Measurements from ENCODE around the gene AFG1L.

DNA sequence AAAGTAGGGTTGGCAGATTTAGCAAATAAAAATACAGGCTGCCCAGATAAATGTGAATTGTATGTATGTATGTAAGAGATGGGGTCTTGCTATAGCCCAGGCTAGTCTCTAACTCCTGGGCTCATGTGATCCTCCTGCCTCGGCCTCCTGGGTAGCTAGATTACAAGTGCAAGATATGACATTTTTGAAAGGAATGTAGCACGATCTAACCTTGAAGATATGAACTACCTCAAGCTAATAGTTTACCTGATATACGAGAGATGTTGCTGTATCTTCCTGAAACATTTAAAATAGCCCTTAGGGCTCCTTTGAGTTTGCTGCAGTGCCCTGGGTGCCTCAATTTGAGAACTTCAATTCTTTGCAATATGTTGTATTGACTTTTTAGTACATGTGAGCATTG lies 42.1 kb downstream of the AFG1L start:
- no peak for TF ChIP-seq POLR2A (IDR thresholded peaks at IDR 0.05)
- TF ChIP-seq, protein P1, sequence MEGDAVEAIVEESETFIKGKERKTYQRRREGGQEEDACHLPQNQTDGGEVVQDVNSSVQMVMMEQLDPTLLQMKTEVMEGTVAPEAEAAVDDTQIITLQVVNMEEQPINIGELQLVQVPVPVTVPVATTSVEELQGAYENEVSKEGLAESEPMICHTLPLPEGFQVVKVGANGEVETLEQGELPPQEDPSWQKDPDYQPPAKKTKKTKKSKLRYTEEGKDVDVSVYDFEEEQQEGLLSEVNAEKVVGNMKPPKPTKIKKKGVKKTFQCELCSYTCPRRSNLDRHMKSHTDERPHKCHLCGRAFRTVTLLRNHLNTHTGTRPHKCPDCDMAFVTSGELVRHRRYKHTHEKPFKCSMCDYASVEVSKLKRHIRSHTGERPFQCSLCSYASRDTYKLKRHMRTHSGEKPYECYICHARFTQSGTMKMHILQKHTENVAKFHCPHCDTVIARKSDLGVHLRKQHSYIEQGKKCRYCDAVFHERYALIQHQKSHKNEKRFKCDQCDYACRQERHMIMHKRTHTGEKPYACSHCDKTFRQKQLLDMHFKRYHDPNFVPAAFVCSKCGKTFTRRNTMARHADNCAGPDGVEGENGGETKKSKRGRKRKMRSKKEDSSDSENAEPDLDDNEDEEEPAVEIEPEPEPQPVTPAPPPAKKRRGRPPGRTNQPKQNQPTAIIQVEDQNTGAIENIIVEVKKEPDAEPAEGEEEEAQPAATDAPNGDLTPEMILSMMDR (IDR thresholded peaks at IDR 0.05) = no peak
